ENCODE data around the gene GLS2.
"Not testable (repeated sequence)": the region's sequence is repeated elsewhere in the genome, so short reads cannot be mapped to it uniquely, and the experiment has no call there.

GLS2 gene

GRCh38 chr12:56490360-56490759 is 2.4 kb upstream of the GLS2 start:
- no peak for DNase-seq

GRCh38 chr12:56487448-56488040 is 417 bp downstream of the GLS2 start:
- peak; percentile 40 for DNase-seq

- DNase-seq, result no peak
These were observed 1.3 kb downstream of the GLS2 start for GRCh38 chr12:56486694-56487093.

GRCh38 chr12:56484566-56484965 is 3.4 kb downstream of the GLS2 start:
- DNase-seq, result no peak

- no peak for DNase-seq
These were observed 8.3 kb downstream of the GLS2 start for GRCh38 chr12:56479625-56480024.

GRCh38 chr12:56477521-56478225 is 10.3 kb downstream of the GLS2 start:
- DNase-seq, result no peak

- DNase-seq, result no peak
These were observed 11.0 kb downstream of the GLS2 start for GRCh38 chr12:56476972-56477432.

- no peak for DNase-seq
These were observed 11.8 kb downstream of the GLS2 start for GRCh38 chr12:56476143-56476542.

GRCh38 chr12:56474389-56474788 is 13.6 kb downstream of the GLS2 start:
- no peak for DNase-seq

- peak; percentile 38 for DNase-seq
These were observed 18.7 kb downstream of the GLS2 start for GRCh38 chr12:56469007-56469930.

- DNase-seq, result peak; percentile 96
These were observed 19.6 kb downstream of the GLS2 start, which contains the start of gene SPRYD4 for GRCh38 chr12:56468216-56469006. Gene SPRYD4 (plus strand): TSS chr12:56468578. CDS start chr12:56468592, 14 bp downstream.

- DNase-seq, result no peak
These were observed 25.4 kb downstream of the GLS2 start for GRCh38 chr12:56462565-56462964.

GRCh38 chr12:56461235-56462159 is 26.5 kb downstream of the GLS2 start:
- DNase-seq, result no peak

GRCh38 chr12:56457817-56458216 is 30.1 kb downstream of the GLS2 start:
- DNase-seq, result no peak

- no peak for DNase-seq
These were observed 33.4 kb downstream of the GLS2 start, which contains the start of gene MIP for GRCh38 chr12:56454557-56454956. Gene MIP (minus strand): TSS chr12:56454657. CDS start chr12:56454613, 44 bp downstream.

- DNase-seq, result no peak
These were observed 36.8 kb downstream of the GLS2 start for GRCh38 chr12:56451147-56451546.

GRCh38 chr12:56450241-56450640 is 37.7 kb downstream of the GLS2 start:
- DNase-seq, result no peak

- DNase-seq, result no peak
These were observed 38.4 kb downstream of the GLS2 start for GRCh38 chr12:56449622-56449984.

GRCh38 chr12:56448860-56449621 is 38.9 kb downstream of the GLS2 start, which contains the start of gene TIMELESS:
Gene TIMELESS (minus strand): TSS chr12:56449426. CDS start chr12:56434170, 15,256 bp downstream.
- DNase-seq, result peak; percentile 94

- DNase-seq, result not testable (repeated sequence)
These were observed 44.8 kb downstream of the GLS2 start for GRCh38 chr12:56443208-56443607.
